Stimulated activated CD8-positive, alpha-beta memory T cell treated with anti-CD3 and anti-CD28 coated beads, Interleukin-7, amount 100 ng/mL, for 4 hours (primary cell): Measurements from ENCODE around the gene GMEB2.
"Not testable (repeated sequence)": the region's sequence is repeated elsewhere in the genome, so short reads cannot be mapped to it uniquely, and the experiment has no call there.

ENCODE experiments used
- DNase-seq, 2 donors: peaks; one replicate each; pipeline ENCODE4 v3.0.0-alpha.2; 2020; ENCODE audit warnings: low read depth in 2 of 2

Gene GMEB2

GRCh38 chr20:63613863-63614594 is 12.9 kb downstream of the GMEB2 start:
- DNase-seq, result not testable (repeated sequence)

- DNase-seq, result no peak
Observed at GRCh38 chr20:63612276-63612931, 14.5 kb downstream of the GMEB2 start.

- no peak for DNase-seq
Observed at GRCh38 chr20:63611646-63612045, 15.3 kb downstream of the GMEB2 start.

- DNase-seq, result no peak
Observed at GRCh38 chr20:63610581-63611435, 16.1 kb downstream of the GMEB2 start.

GRCh38 chr20:63606686-63607085 is 20.2 kb downstream of the GMEB2 start:
- no peak for DNase-seq

- DNase-seq, result no peak
Observed at GRCh38 chr20:63602321-63602720, 24.6 kb downstream of the GMEB2 start.

GRCh38 chr20:63601679-63602078 is 25.2 kb downstream of the GMEB2 start:
- DNase-seq, result peak in 1 of 2 donors; percentile 10

- no peak for DNase-seq
Observed at GRCh38 chr20:63599396-63600050, 27.4 kb downstream of the GMEB2 start.

- no peak for DNase-seq
Observed at GRCh38 chr20:63598479-63599395, 28.2 kb downstream of the GMEB2 start.

- DNase-seq, result no peak
Observed at GRCh38 chr20:63597651-63598478, 29.0 kb downstream of the GMEB2 start.

- no peak for DNase-seq
Observed at GRCh38 chr20:63596423-63596822, 30.5 kb downstream of the GMEB2 start.

GRCh38 chr20:63595416-63596127 is 31.3 kb downstream of the GMEB2 start:
- no peak for DNase-seq

GRCh38 chr20:63594043-63594561 is 32.8 kb downstream of the GMEB2 start:
- no peak for DNase-seq

- DNase-seq, result no peak
Observed at GRCh38 chr20:63592661-63593060, 34.2 kb downstream of the GMEB2 start.

GRCh38 chr20:63591786-63592355 is 35.0 kb downstream of the GMEB2 start:
- no peak for DNase-seq

- no peak for DNase-seq
Observed at GRCh38 chr20:63591147-63591533, 35.8 kb downstream of the GMEB2 start.

GRCh38 chr20:63590218-63591146 is 36.4 kb downstream of the GMEB2 start:
- DNase-seq, result no peak
